ENCODE results near the gene PNPLA8. TPM values are rescaled to one million over a fixed set of nuclear protein-coding genes. Genes with fewer than 3 reads are reported as not detected.
"Not testable (repeated sequence)": the region's sequence is repeated elsewhere in the genome, so short reads cannot be mapped to it uniquely, and the experiment has no call there.

Gene PNPLA8
- total RNA-seq, 1 experiment from 2014 or later, result 19.5 TPM

- no peak for DNase-seq
- CTCF ChIA-PET, result no interaction called here
- intact Hi-C loops (cut with micrococcal nuclease), result no loop called here
Observed at GRCh38 chr7:108541478-108541877, 15.5 kb upstream of the PNPLA8 start.

DNA sequence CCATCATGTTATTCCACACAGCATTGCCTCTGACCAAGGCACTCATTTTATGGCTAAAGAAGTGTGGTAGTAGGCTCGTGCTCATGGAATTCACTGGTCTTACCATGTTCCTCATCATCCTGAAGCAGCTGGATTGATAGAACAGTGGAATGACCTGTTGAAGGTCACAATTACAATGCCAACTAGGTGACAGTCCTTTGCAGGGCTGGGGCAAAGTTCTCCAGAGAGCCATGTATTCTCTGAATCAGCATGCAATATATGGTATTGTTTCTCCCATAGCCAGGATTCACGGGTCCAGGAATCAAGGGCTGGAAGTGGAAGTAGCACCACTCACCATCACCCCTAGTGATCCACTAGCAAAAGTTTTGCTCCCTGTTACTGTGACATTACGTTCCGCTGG lies 12.8 kb upstream of the PNPLA8 start:
- H3K27ac ChIP-seq (ENCODE audit: low read length); H3K4me2 ChIP-seq (ENCODE audit: low read length); H3K9ac ChIP-seq (ENCODE audit: low read length); H3K4me3 ChIP-seq (ENCODE audit: low read length); H3F3A ChIP-seq (ENCODE audit: low read length, unreplicated experiment); H3K9me2 ChIP-seq (replicated peaks; ENCODE audit: low read length); DNase-seq; ATAC-seq; H3K79me2 ChIP-seq (ENCODE audit: low read length); CTCF ChIA-PET; H2AFZ ChIP-seq (ENCODE audit: low read length); H4K20me1 ChIP-seq (ENCODE audit: low read length); BruUV-seq (replicated peaks); POLR2A ChIA-PET (ENCODE audit: unreplicated experiment); intact Hi-C loops (cut with micrococcal nuclease); H3K36me3 ChIP-seq (ENCODE audit: low read depth, low read length); H3K4me1 ChIP-seq (ENCODE audit: insufficient read depth, low read length); H3K27me3 ChIP-seq (ENCODE audit: low read length); H3K9me3 ChIP-seq (ENCODE audit: low read length): not testable (repeated sequence)

More at GRCh38 chr7:108541478-108541877, 15.5 kb upstream of the PNPLA8 start:
- no peak for ATAC-seq
- no peaks in the 10 kb centered on the region for H3K4me1 ChIP-seq (ENCODE audit: insufficient read depth, low read length)
- no peaks in the 10 kb centered on the region for H3K36me3 ChIP-seq (ENCODE audit: low read depth, low read length)
- H2AFZ ChIP-seq (ENCODE audit: low read length), result no peak overlapping the region
- no peak overlapping the region for H3K27ac ChIP-seq (ENCODE audit: low read length)
- TF ChIP-seq EZH2phosphoT487 (IDR thresholded peaks at IDR 0.05; ENCODE audit: borderline replicate concordance, low read length), result no peak
- TF ChIP-seq, protein P1, sequence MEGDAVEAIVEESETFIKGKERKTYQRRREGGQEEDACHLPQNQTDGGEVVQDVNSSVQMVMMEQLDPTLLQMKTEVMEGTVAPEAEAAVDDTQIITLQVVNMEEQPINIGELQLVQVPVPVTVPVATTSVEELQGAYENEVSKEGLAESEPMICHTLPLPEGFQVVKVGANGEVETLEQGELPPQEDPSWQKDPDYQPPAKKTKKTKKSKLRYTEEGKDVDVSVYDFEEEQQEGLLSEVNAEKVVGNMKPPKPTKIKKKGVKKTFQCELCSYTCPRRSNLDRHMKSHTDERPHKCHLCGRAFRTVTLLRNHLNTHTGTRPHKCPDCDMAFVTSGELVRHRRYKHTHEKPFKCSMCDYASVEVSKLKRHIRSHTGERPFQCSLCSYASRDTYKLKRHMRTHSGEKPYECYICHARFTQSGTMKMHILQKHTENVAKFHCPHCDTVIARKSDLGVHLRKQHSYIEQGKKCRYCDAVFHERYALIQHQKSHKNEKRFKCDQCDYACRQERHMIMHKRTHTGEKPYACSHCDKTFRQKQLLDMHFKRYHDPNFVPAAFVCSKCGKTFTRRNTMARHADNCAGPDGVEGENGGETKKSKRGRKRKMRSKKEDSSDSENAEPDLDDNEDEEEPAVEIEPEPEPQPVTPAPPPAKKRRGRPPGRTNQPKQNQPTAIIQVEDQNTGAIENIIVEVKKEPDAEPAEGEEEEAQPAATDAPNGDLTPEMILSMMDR (conservative IDR thresholded peaks at IDR 0.05; ENCODE audit: low read depth, low read length), result no peak
- TF ChIP-seq EZH2 (IDR thresholded peaks at IDR 0.05; ENCODE audit: low read length, unreplicated experiment), result no peak
- POLR2A ChIA-PET (ENCODE audit: unreplicated experiment), result no interaction called here
- no peaks in the 10 kb centered on the region for H3K9me2 ChIP-seq (replicated peaks; ENCODE audit: low read length)
- no peaks in the 10 kb centered on the region for H3F3A ChIP-seq (ENCODE audit: low read length, unreplicated experiment)
- H3K9ac ChIP-seq (ENCODE audit: low read length), result no peak overlapping the region
- H3K79me2 ChIP-seq (ENCODE audit: low read length), result no peaks in the 10 kb centered on the region
- H3K4me3 ChIP-seq (ENCODE audit: low read length), result no peak overlapping the region
- H3K9me3 ChIP-seq (ENCODE audit: low read length), result no peaks in the 10 kb centered on the region
- no peak overlapping the region for H3K4me2 ChIP-seq (ENCODE audit: low read length)
- no peaks in the 10 kb centered on the region for H3K27me3 ChIP-seq (ENCODE audit: low read length)
- H4K20me1 ChIP-seq (ENCODE audit: low read length), result no peaks in the 10 kb centered on the region
- no TSS peak for BruUV-seq (replicated peaks)

DNA sequence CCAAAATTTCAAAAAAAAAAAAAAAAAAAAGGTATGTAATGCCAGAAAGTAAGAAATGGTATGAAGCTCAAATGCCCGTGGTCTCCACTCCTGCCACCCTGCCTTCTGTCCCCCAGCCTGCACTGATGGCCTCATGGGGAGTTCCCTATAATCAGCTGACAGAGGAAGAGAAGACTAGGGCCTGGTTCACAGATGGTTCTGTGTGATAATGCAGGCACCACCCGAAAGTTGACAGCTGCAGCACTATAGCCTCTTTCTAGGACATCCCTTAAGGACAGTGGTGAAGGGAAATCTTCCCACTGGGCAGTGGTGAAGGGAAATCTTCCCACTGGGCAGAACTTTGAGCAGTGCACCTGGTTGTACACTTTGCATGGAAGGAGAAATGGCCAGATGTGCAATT lies 12.3 kb upstream of the PNPLA8 start:
- POLR2A ChIA-PET (ENCODE audit: unreplicated experiment); DNase-seq; H3K9me2 ChIP-seq (replicated peaks; ENCODE audit: low read length); H2AFZ ChIP-seq (ENCODE audit: low read length); H3K79me2 ChIP-seq (ENCODE audit: low read length); H3K4me2 ChIP-seq (ENCODE audit: low read length); H4K20me1 ChIP-seq (ENCODE audit: low read length); CTCF ChIA-PET; ATAC-seq; H3K9ac ChIP-seq (ENCODE audit: low read length); H3K36me3 ChIP-seq (ENCODE audit: low read depth, low read length); H3F3A ChIP-seq (ENCODE audit: low read length, unreplicated experiment); BruUV-seq (replicated peaks); H3K27me3 ChIP-seq (ENCODE audit: low read length); H3K4me3 ChIP-seq (ENCODE audit: low read length); intact Hi-C loops (cut with micrococcal nuclease); H3K27ac ChIP-seq (ENCODE audit: low read length); H3K4me1 ChIP-seq (ENCODE audit: insufficient read depth, low read length); H3K9me3 ChIP-seq (ENCODE audit: low read length): not testable (repeated sequence)

DNA sequence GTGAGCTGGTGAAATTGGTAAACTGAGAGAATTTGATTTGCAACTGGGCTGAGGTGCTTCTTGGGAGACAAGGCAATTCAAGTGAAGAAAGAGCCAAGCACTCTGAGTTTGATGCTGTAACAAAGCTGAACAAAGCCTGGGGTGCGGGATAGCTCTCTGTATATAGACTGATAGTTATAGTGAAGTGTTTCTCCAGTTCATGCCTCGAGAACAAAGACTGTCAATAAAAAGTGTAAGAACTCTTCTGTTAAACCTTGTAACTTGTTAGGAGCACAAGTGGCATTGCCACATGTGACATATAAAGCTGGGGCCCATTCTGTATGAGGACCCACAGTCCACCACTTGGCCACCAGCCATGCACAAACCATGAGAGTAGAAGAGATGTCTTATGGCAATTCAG lies 11.3 kb upstream of the PNPLA8 start:
- H3K79me2 ChIP-seq (ENCODE audit: low read length), result no peaks in the 10 kb centered on the region
- CTCF ChIA-PET, result no interaction called here
- no TSS peak for BruUV-seq (replicated peaks)

More for the DNA sequence above, 11.3 kb upstream of the PNPLA8 start:
- Histone ChIP-seq H3K27ac (ENCODE audit: low read length) (no peak overlapping the region), H3K9ac (ENCODE audit: low read length) (no peak overlapping the region), H2AFZ (ENCODE audit: low read length) (no peak overlapping the region), H3K27me3 (ENCODE audit: low read length) (no peaks in the 10 kb centered on the region), H3K36me3 (ENCODE audit: low read depth, low read length) (no peaks in the 10 kb centered on the region), H3K4me1 (ENCODE audit: insufficient read depth, low read length) (no peaks in the 10 kb centered on the region), H3K9me3 (ENCODE audit: low read length) (no peaks in the 10 kb centered on the region), H3F3A (ENCODE audit: low read length, unreplicated experiment) (no peaks in the 10 kb centered on the region), H3K4me2 (ENCODE audit: low read length) (no peak overlapping the region), H4K20me1 (ENCODE audit: low read length) (no peaks in the 10 kb centered on the region), H3K4me3 (ENCODE audit: low read length) (no peak overlapping the region), H3K9me2 (replicated peaks; ENCODE audit: low read length) (no peaks in the 10 kb centered on the region)
- TF ChIP-seq, protein P1 (conservative IDR thresholded peaks at IDR 0.05; ENCODE audit: low read depth, low read length), result no peak
- no peak for TF ChIP-seq EZH2 (IDR thresholded peaks at IDR 0.05; ENCODE audit: low read length, unreplicated experiment)
- no peak for TF ChIP-seq EZH2phosphoT487 (IDR thresholded peaks at IDR 0.05; ENCODE audit: borderline replicate concordance, low read length)
- DNase-seq (no peak), ATAC-seq (no peak)
- POLR2A ChIA-PET (ENCODE audit: unreplicated experiment), result no interaction called here
- intact Hi-C loops (cut with micrococcal nuclease), result no loop called here
